H1 (cell line): Measurements from ENCODE around the gene SSTR1. TPM values are rescaled to one million over a fixed set of nuclear protein-coding genes. Genes with fewer than 3 reads are reported as not detected.
"Not testable (repeated sequence)": the region's sequence is repeated elsewhere in the genome, so short reads cannot be mapped to it uniquely, and the experiment has no call there.

Experiments
- CTCF ChIA-PET: fragments of 300-600 bp; sonication (Branson Sonifier 250); formaldehyde crosslinking; loops from one replicate; lab custom pipeline; 2021; ENCODE audit not compliant: partially characterized antibody; lab: Charles Lee
- POLR2A ChIA-PET: fragments of 300-600 bp; sonication (Branson Sonifier 250); formaldehyde crosslinking; loops from one replicate; lab custom pipeline; 2021; ENCODE audit warnings: inconsistent platforms; ENCODE audit not compliant: partially characterized antibody; lab: Charles Lee
- DNase-seq, 2 experiments: peaks; one replicate each; pipeline versions ENCODE4 v3.0.0 to v3.0.0-alpha.2; 2010 to 2022; ENCODE audit warnings: low spot score in 2 of 2, low read depth in 1 of 2, mixed read lengths in 1 of 2
- FAIRE-seq: peaks from 2 replicates; lab custom pipeline; 2011; peaks lifted over from hg19 to GRCh38; lab: Jason Lieb, UNC
- H2AFZ ChIP-seq: 2 replicates; pipeline ENCODE4 v1.8.1; 2012; ENCODE audit warnings: low read length, inconsistent platforms
- H2AK5ac ChIP-seq: 2 replicates; pipeline ENCODE4 v1.6.1; 2013; ENCODE audit warnings: low read depth, low read length
- H2BK120ac ChIP-seq: replicated peaks from 2 replicates; pipeline ENCODE3; 2013; ENCODE audit warnings: low read depth, low read length, inconsistent platforms
- H2BK12ac ChIP-seq: 2 replicates; pipeline ENCODE4 v1.6.1; 2013; ENCODE audit warnings: low read depth, low read length
- H2BK15ac ChIP-seq: 2 replicates; pipeline ENCODE4 v1.6.1; 2013; ENCODE audit warnings: low read length
- H2BK20ac ChIP-seq: 2 replicates; pipeline ENCODE4 v1.6.1; 2013; ENCODE audit warnings: low read length
- H2BK5ac ChIP-seq: 2 replicates; pipeline ENCODE4 v1.6.1; 2013; ENCODE audit warnings: low read depth, low read length
- H3K14ac ChIP-seq: 2 replicates; pipeline ENCODE4 v1.6.1; 2013; ENCODE audit warnings: inconsistent platforms; ENCODE audit not compliant: insufficient read length
- H3K18ac ChIP-seq: 2 replicates; pipeline ENCODE4 v1.6.1; 2013; ENCODE audit warnings: low read length; ENCODE audit errors: extremely low read depth
- H3K23ac ChIP-seq: 2 replicates; pipeline ENCODE4 v1.6.1; 2013; ENCODE audit warnings: inconsistent platforms; ENCODE audit not compliant: insufficient read length
- H3K23me2 ChIP-seq: 2 replicates; pipeline ENCODE4 v1.6.1; 2013; ENCODE audit warnings: low read depth, low read length
- H3K27ac ChIP-seq: 2 replicates; pipeline ENCODE4 v1.6.1; 2011; ENCODE audit warnings: low read depth, low read length, inconsistent platforms
- H3K27me3 ChIP-seq, 4 experiments: replicated peaks in 1 of 4; 1 replicate in 1 of 4; 2 replicates in 3 of 4; pipeline versions ENCODE4 v1.6.1 to v1.8.1; 2011 to 2013; ENCODE audit warnings: low read length in 3 of 4, mild to moderate bottlenecking in 3 of 4, inconsistent platforms in 2 of 4, mixed read lengths in 2 of 4, moderate library complexity in 1 of 4; ENCODE audit not compliant: control insufficient read depth in 3 of 4, insufficient read depth in 3 of 4; ENCODE audit errors: extremely low read depth in 1 of 4
- H3K36me3 ChIP-seq, 4 experiments: 2 replicates each; pipeline versions ENCODE4 v1.6.1 to v1.8.1; 2011 to 2013; ENCODE audit warnings: mild to moderate bottlenecking in 4 of 4, low read length in 3 of 4, moderate library complexity in 2 of 4, control low read depth in 1 of 4, inconsistent platforms in 1 of 4; ENCODE audit not compliant: insufficient read depth in 4 of 4, control insufficient read depth in 2 of 4
- H3K4ac ChIP-seq: replicated peaks from 2 replicates; pipeline ENCODE3; 2013; ENCODE audit warnings: low read length, low read depth, mixed read lengths, inconsistent platforms; ENCODE audit not compliant: insufficient read length
- H3K4me1 ChIP-seq, 4 experiments: replicated peaks in 1 of 4; 1 replicate in 1 of 4; 2 replicates in 3 of 4; pipeline versions ENCODE4 v1.6.1 to v1.8.1; 2011 to 2013; ENCODE audit warnings: low read length in 3 of 4, inconsistent platforms in 2 of 4, mixed read lengths in 1 of 4; ENCODE audit not compliant: insufficient read depth in 4 of 4, control insufficient read depth in 3 of 4
- H3K4me2 ChIP-seq, 2 experiments: 2 replicates each; pipeline versions ENCODE4 v1.6.1 to v1.8.1; 2011 to 2013; ENCODE audit warnings: low read depth in 2 of 2, low read length in 2 of 2, control low read depth in 1 of 2, inconsistent platforms in 1 of 2, mild to moderate bottlenecking in 1 of 2; ENCODE audit not compliant: insufficient read depth in 1 of 2
- H3K4me3 ChIP-seq, 4 experiments: fragments of 200-600, 300-600 bp in 1 of 4; sonication (generic), shearing (Covaris generic), sonication (Bioruptor Twin) in 1 of 4; 2 replicates each; pipeline versions ENCODE4 v1.5.1 to v1.8.1; 2011 to 2016; ENCODE audit warnings: low read length in 4 of 4, low read depth in 3 of 4, control low read depth in 2 of 4, inconsistent platforms in 2 of 4, mild to moderate bottlenecking in 2 of 4, mixed read lengths in 1 of 4, moderate library complexity in 1 of 4; ENCODE audit not compliant: insufficient read depth in 2 of 4; ENCODE audit errors: extremely low read depth in 1 of 4
- H3K56ac ChIP-seq: replicated peaks from 2 replicates; pipeline ENCODE3; 2013; ENCODE audit warnings: low read depth, mild to moderate bottlenecking, mixed read lengths, low read length, inconsistent platforms; ENCODE audit not compliant: insufficient read length
- H3K79me1 ChIP-seq: 2 replicates; pipeline ENCODE4 v1.6.1; 2013; ENCODE audit warnings: low read depth, low read length, control low read depth
- H3K79me2 ChIP-seq, 2 experiments: 2 replicates each; pipeline versions ENCODE4 v1.6.1 to v1.8.1; 2012 to 2013; ENCODE audit warnings: low read length in 2 of 2, mild to moderate bottlenecking in 2 of 2, inconsistent platforms in 1 of 2; ENCODE audit not compliant: insufficient read depth in 2 of 2, control insufficient read depth in 1 of 2
- H3K9ac ChIP-seq, 4 experiments: replicated peaks in 1 of 4; 1 replicate in 1 of 4; 2 replicates in 3 of 4; pipeline versions ENCODE4 v1.6.1 to v1.8.1; 2011 to 2013; ENCODE audit warnings: low read depth in 3 of 4, low read length in 3 of 4, control low read depth in 2 of 4, mild to moderate bottlenecking in 2 of 4, moderate library complexity in 2 of 4, inconsistent platforms in 1 of 4; ENCODE audit errors: extremely low read depth in 1 of 4
- H3K9me3 ChIP-seq, 2 experiments: 2 replicates each; pipeline versions ENCODE4 v1.6.1 to v1.8.1; 2012 to 2013; ENCODE audit warnings: mild to moderate bottlenecking in 2 of 2, moderate library complexity in 2 of 2, control low read depth in 1 of 2, inconsistent platforms in 1 of 2, low read depth in 1 of 2, low read length in 1 of 2, mixed read lengths in 1 of 2; ENCODE audit not compliant: insufficient read depth in 2 of 2
- H4K20me1 ChIP-seq, 2 experiments: replicated peaks in 1 of 2; 2 replicates each; pipeline versions ENCODE3 to v1.8.1; 2011 to 2013; ENCODE audit warnings: inconsistent platforms in 2 of 2, low read length in 2 of 2, mild to moderate bottlenecking in 1 of 2; ENCODE audit not compliant: insufficient read depth in 2 of 2, control insufficient read depth in 1 of 2
- H4K5ac ChIP-seq: 2 replicates; pipeline ENCODE4 v1.6.1; 2013; ENCODE audit warnings: low read length, low read depth, mixed read lengths, inconsistent platforms; ENCODE audit not compliant: insufficient read length
- H4K8ac ChIP-seq: 2 replicates; pipeline ENCODE4 v1.8.0; 2013; ENCODE audit warnings: mild to moderate bottlenecking, moderate library complexity, low read length, inconsistent platforms; ENCODE audit not compliant: insufficient read depth; ENCODE audit errors: extremely low read depth
- H4K91ac ChIP-seq: replicated peaks from 2 replicates; pipeline ENCODE3; 2013; ENCODE audit warnings: low read length, mixed read lengths, inconsistent platforms; ENCODE audit not compliant: insufficient read length
- WGBS, 2 experiments: shearing (Covaris generic) in 1 of 2; methylation state at CpG; one replicate each; pipeline versions ENCODE4 v1.1.6 to v1.1.7; 2013 to 2015; ENCODE audit warnings: low lambda C conversion rate in 2 of 2, mixed read lengths in 2 of 2, inconsistent platforms in 1 of 2, low coverage in 1 of 2, missing lambda C conversion rate in 1 of 2; ENCODE audit not compliant: insufficient replicate concordance in 2 of 2, insufficient coverage in 1 of 2, insufficient read length in 1 of 2; ENCODE audit errors: extremely low coverage in 1 of 2, missing lambda C conversion rate in 1 of 2; 5-methylcytosine and 5-hydroxymethylcytosine counted together
- polyA plus RNA-seq, 7 experiments: library from polyadenylated mRNA; depleted of rRNA in 3 of 7; stranded (reverse) in 5 of 7; unstranded in 2 of 7; fragments of >200 nt in 5 of 7; fragments of 200-250 nt in 2 of 7; gene quantifications; 1 replicate in 5 of 7; 2 replicates in 1 of 7; 4 replicates in 1 of 7; pipeline versions ENCODE4 v1.2.1 to v1.2.3, GENCODE V29; 2011 to 2013; ENCODE audit warnings: missing spikeins in 2 of 7, mixed read lengths in 2 of 7
- total RNA-seq: library from RNA; stranded (reverse); fragmentation: NEBNext Ultra II Directional; extraction: Animal tissue kit (Norgen Biotek cat#: 25700); gene quantifications from 2 replicates; pipeline ENCODE4 v1.2.1, GENCODE V29; 2021

Gene SSTR1
- total and polyA plus RNA-seq, 2 of the 8 experiments (the other 6 are each of a cell fraction or from before 2014, with no cell fraction given), result 0.82 to 0.93 TPM

GRCh38 chr14:38191491-38191890, 16.2 kb upstream of the SSTR1 start:
- not testable (repeated sequence) for H2AK5ac ChIP-seq, H3K14ac ChIP-seq, H3K23ac ChIP-seq, H2BK12ac ChIP-seq, H4K20me1 ChIP-seq, H3K23me2 ChIP-seq, H2BK15ac ChIP-seq, FAIRE-seq, H2BK20ac ChIP-seq, H3K4ac ChIP-seq, H2AFZ ChIP-seq, H3K79me1 ChIP-seq, H3K56ac ChIP-seq, DNase-seq, H4K8ac ChIP-seq, H2BK120ac ChIP-seq, H3K27me3 ChIP-seq, H3K9me3 ChIP-seq, H4K91ac ChIP-seq
- H3K79me2 ChIP-seq, result peaks cover 0 to 31% of the 10 kb centered on the region in 2 experiments; a peak in 2 of 4 replicates
- peak overlapping the region; percentile 55 to 63 for H3K4me2 ChIP-seq
- H3K36me3 ChIP-seq, result peaks cover 2 to 20% (median 10%) of the 10 kb centered on the region in 4 experiments; a peak in 7 of 8 replicates
- WGBS, 2 experiments, result 2% methylated on average over 10 of the region's 10 CpGs; no CpG with 5 or more reads in 1 of the 2 experiments
- peaks cover 2 to 15% (median 11%) of the 10 kb centered on the region in 4 experiments; a peak in 5 of 7 replicates for H3K4me1 ChIP-seq
- peak overlapping the region; percentile 87 for H2BK5ac ChIP-seq
- ChIA-PET CTCF (interaction anchor here (1.0 kb wide), 1 partner anchor 292 kb away, joined by 3 read pairs; no protein-coding TSS in a partner anchor), POLR2A (interaction anchor here (1.0 to 11.3 kb wide), 4 partner anchors 8 to 192 kb away, joined by 3 to 130 read pairs (median 4); no protein-coding TSS in a partner anchor)
- peak overlapping the region; percentile 49 for H4K5ac ChIP-seq
- H3K4me3 ChIP-seq, result peak overlapping the region; percentile 66 to 79 (median 78)
- H3K27ac ChIP-seq, result peak overlapping the region; percentile 83; the same call in 1 of the 2 replicates
- H3K9ac ChIP-seq, result peak overlapping the region; percentile 60 to 91 (median 74)
- peak overlapping the region; percentile 95 for H3K18ac ChIP-seq
